ENCODE data around the gene EGLN3.

The EGLN3 gene

DNA sequence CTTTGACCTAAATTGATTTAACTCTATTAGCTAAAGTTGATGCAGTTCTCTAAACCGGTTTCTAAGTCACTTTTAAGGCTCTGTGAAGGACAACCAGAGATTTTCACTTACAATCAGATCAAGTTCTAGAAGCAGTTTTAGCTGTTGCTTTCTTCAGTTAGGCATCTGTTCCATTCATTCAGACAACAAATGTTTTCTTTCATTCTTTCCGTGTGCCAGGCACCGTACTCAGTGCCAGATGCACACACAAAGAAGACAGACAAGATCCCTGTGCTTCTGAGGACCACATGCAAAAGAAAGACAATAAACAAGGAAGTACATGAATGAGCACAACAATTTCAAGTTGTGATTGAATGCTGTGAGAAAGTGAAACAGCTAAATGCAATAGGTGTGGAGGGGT, 11.1 kb upstream of the EGLN3 start:
- no peak for DNase-seq

DNA sequence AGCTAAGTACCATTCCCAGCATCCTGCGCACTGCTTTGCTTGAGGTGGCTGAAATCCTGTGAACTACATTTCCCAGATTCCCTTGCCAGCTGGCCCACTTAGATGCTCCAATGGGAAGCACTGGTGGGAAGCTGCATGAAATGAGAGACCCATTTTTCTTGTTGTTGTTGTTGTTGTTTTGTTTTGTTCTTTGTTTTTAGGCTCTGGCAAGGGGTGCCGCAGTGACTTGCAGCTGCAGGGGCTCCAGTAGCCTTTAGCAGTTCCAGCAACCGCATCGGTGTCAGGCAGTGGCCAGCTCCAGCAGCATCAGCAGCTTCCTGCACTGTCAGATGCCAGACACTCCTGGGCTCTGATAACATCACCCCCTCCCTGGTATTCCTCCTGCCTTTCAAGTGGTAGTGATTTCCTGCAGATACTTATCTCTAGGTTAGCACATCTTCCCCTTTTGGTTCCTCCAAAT, 8.8 kb upstream of the EGLN3 start:
- DNase-seq = no peak

DNA sequence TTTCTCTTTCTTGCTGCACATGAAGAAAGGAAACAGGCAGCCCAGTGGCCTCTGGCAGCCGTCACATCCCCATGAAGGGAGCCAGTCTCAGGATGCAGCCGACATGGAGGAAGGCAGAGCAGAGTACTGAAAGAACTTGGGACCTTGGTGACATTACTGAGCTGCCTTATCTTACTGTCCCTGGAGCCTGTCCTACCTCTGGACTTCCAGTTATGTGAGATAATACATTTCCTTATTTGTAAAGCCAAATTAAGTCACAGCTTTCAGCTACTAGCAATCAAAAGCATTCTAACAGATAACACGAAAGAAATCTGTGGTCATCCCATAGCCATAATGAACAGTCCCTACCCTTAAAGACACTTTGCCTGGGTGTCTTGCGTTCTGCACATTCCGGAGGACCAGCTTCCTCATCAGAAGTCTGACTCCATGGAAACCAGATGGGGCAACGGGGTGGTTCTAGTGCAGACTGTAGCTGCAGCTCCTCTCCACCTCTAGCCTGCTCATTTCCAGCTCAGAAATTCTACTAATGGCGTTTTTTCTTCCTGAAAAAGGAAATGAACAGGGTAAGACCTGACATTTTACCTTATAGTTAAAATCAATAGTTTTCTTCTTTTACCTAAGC, 7.8 kb upstream of the EGLN3 start:
- no peak for DNase-seq

DNA sequence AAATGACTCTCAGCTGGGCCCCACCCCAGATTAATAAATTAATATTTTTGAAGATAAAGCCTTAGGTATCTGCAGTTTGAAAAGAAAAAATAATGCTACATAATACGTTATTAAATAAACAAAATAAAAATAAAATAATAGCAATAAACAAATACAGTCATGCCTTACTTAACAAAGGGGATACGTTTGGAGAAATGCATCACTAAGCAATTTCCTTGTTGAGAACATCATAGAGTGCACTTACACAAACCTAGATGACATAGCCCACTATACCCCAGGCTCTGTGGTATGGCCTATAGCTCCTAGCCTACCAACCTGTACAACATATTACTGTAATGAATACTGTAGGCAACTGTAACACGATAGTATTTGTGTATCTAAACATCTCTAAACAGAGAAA, 7.1 kb upstream of the EGLN3 start:
- no peak for DNase-seq

DNA sequence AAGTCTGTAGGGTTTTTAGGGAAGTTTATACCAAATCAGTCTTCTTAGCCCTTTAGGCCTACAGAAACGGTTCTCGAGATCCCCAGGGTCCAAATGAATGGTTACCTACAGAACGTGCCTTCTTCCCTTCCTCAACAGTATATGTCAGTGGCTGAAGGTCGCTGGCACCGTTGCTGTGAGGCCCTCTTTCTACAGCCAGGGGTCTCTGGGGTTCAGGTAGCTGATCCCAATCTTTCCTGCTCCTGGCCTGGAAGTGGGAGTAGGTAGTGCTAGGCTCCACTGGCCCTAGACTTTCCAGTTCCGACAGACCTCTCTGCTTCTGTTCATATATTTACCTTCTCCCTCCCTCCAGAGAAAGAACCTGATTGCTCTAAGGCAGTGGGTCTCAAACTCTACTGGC, 6.4 kb upstream of the EGLN3 start:
- DNase-seq = no peak

DNA sequence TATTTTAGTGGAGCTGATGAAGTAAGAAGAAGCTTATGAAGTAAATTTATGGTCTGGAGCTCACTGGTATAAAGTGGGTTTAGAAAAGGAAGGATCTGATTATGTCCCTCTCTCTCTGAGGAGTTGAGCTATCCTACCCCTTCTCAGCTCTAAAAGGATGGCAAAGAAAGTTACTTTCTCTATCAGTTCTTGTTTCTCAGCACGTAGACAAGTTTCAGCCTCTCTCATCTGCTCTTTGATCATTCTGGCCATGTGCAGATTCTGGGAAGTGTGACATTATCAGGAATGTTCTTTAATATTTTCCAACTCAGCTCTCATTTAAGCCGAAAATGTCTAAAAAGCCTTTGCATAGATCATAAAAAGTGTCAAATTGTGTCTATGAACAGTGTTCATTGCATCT, 5.8 kb upstream of the EGLN3 start:
- DNase-seq = no peak

DNA sequence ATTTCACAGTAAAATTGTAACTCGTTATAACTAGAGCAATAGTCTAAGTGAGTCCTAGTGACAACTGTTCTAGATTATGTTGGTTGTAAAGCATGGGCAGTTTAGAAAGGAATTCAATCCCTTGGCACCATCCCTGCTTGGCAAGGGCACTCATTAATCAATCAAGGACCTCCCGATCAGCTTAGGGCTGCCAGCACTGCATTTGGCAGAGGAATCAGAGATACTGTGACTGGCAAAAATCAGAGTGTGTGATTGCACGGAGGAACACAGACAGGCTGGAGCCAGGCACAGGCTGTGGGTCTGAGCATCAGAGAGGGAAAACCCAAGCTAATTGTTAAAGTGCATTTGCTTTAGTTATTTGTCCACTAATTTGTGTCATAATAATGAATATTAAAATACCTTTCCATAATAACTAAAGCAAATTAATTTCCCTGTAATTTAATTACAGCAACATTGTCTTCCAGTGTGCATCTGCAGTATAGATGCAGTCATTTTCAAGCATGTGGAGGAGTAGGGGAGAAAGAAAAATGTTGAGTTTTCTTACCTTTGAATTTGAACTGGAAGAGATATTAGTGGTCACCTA, 3.2 kb upstream of the EGLN3 start:
- no peak for DNase-seq

DNA sequence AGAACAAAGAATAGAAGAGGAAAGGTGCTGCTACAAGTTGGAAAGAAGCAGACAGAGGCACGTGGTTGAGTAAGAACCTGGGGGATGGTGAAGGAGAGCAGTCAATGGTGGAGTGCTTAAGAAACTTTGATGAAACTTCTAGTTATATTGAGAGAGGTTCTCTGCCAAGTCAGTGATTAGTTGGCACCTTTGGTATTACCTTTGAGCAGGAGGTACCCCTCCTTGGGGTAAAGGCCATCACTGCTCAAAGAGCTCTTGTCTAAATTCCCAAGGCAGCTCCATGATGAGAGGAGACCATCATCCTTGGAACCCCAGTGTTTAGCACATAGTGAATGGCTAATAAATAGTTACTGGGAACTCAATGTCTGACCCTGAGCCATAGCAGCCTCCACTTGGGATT, 1.7 kb upstream of the EGLN3 start:
- no peak for DNase-seq

DNA sequence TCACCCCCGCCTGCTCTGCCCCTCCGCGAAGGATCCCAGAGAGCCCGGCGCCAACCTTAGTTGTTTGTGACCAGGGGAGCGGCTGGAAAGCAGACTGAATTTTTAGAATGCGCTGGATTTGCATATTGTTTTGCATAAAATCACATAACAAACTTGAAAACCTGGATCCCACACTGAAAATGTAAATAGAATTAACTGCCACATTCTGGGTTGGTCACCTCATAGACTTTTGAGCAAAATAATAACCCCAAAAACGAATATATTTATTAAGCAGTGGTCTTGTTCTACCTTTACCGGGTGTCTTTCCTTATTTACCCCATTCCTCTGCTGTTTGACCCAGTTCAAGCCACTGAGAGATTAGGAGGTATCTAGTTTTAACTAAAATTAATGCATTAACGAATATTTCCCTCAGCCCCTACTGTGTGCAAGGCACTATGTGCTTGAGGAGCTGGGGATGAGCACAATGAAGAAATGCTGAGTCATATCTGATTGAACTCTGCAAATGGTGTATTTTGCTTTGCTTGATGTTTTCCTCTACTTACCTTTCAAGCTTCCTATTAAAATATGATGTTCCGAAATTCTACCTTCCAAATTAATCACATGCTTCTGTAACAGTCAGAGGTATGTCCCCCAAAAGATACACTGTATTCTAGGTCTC, 438 bp upstream of the EGLN3 start:
- DNase-seq = no peak

DNA sequence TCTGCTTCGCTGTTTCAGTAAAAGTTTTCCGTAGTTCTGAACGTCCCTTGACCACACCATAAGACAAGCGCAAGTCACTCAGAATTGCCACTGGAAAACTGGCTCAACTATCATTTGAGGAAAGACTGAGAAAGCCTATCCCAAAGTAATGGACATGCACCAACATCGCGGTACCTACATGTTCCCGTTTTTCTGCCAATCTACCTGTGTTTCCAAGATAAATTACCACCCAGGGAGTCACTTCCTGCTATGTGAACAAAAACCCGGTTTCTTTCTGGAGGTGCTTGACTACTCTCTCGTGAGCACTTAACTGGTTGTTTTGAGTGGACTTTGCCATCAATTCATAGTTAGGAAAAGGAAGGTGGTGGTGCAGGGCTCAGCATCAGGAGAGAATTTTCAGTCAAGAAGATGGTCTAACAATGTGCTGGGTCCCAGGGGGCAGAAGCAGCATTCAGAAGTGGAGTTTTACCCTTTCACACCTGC, 1.4 kb downstream of the EGLN3 start:
- no peak for DNase-seq

DNA sequence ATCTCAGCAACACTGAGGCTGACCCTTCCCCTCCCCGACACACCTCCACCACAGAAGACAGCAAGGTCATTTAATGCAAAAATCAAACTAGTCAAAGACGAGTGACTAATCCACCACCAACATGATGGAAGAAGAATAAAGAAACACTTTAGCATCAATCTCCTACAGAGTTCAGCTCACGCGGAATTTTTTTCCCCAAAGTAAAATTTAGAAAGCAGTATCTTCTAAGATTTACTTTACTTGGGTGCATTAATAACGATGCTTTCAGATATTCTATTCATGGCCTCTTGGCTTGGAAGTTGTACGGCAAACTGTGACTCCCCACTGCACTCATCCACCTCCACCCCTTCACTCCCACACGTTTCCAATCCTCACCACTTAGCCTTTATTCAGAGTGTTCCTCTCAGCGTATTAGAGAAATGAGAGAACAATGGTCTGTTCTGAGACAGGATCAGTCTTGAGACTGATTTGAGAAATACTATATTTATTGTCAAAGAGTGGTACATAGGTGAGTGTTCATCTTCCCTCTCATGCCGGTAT, 1.9 kb downstream of the EGLN3 start:
- DNase-seq = no peak

DNA sequence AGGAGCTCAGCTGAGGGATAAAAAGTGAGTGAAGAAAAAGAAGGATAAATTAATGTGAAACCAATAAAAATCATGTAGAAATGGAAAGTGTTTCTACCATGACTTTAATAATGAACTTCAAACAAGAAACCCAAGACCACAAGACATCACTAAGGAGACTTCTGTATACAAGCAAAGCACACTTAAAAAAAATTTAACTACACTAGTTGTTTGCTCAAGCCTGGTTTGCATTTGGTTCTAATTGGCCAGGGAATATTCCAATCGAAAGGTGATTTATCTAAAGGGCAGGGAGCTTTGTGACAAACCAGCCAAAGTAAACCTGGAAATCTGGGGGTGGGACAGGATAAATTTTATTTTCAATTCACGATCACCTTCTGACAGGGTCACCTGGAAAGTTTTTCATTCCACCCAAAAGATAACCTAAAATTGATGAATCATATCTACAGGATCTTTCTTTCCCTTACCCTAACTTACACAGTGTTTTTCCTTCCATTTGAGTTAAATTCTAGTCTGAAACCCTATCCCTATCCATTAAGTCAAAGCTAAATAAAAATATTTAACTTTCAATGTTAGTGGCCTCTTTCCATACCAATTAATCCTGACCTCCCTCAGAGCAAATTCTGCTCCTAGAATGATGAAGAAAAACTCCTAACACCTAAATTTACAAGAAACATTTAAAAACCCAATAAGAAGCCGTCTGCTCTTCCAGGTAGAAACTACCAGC, 2.6 kb downstream of the EGLN3 start:
- no peak for DNase-seq

DNA sequence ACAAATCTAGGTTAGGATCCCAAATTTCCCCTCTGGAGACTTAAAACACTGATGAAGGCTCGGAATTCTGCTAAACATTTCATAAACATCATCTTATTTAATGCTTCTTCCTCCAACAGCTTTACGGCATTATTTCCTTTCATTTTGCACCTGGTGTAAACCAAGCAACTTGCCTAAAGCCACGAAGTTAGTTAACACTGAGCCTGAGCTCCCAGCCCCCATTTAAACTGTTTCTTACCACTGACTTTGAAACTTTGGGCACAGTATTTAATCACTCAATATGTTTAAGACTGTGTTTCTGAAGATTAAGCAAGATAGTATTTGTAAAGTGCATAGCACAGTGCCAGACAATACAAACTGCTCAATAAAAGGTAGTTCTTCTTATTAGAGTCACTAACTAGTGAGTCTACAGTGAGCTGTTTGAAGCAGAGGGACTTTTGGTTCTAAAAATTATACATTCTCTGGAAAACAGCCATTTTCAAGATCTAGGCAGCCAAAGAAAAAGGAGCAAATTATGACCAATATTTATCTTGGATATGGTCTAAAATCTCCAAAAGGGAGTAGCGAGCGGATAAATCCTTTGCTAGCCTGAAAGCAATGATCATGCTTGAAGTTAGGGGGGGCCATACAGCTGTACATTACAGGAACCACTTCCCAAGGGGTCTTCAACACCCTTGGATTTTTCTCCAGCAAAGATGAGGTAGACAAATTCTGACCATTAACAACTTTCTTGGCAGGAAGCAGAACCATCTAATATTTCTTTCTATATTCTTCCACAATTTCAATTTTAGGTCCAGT, 4.0 kb downstream of the EGLN3 start:
- DNase-seq = no peak

DNA sequence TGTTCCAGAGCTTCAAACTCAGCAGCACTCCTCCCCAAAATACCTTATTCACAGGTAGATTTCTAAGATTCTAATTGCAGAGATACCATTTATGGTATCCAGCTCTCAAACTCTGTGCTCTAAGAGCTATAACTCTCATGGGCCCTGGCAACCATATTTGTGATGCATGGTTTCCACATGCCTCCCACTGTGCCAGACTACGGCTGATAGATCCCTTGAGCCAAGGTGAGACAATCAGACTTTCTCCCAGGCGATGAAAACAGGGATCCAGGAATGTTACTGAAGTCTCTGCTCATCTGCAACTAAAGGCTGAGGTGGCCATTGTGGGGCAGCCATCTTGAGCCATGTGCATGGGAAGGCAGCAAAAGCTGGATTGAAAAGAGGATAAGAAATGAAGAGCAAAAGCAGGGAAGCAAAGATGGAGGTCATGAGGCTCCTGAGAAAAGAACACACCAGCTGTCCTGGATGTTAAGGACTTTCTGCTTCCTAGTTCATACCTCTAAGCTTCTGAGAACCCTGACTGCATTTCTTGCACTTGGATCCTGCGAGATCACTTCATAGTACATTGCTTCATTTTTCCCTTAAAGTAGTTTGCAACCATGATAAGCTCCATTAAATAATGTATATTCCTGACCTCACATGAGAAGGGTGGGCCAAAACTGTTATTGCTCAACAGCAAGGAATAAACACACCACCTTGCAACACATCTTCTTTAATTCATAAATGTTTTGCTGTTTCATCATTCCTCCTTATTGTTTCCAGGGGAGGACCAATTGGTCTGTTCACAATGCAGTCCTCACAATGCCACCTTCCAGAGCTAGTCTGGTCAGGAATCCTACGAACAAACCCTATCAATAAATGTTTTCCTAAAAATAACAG, 5.4 kb downstream of the EGLN3 start:
- DNase-seq = no peak

DNA sequence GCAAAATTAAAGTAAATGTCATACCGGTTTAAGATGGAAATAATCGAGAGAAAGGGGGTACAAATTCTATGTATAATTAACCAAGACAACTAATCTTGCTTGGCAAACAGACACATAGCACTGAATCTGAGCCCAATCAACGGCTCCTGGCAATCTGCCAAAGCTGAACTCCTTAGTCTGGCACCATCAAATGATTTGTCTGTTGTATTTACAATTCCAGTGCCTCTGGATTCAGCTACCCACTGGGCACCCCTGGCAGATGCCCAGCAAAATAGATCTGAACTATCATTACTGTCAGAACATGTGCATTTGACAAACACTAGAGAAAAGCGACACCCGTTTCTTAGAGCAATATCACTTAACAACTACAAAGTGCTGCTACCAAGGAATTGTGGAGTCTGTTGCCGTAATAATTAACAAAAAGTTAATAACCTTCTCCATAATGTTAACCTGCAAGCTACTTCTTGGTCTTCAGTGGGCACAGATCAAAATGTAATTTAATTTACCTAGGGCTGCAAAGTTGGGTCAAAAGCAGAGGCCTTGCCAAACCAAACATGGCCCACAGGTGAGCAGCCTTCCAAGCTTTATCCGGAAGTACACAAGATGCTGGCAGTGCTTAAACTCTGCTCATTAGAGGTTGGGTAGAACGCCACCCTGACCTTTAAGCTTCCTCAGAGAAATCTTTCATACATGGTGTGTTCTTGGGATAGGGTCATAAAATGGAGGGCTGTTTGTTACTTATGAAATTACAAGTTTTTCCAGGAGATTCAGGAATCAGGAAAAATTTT, 7.6 kb downstream of the EGLN3 start:
- no peak for DNase-seq

DNA sequence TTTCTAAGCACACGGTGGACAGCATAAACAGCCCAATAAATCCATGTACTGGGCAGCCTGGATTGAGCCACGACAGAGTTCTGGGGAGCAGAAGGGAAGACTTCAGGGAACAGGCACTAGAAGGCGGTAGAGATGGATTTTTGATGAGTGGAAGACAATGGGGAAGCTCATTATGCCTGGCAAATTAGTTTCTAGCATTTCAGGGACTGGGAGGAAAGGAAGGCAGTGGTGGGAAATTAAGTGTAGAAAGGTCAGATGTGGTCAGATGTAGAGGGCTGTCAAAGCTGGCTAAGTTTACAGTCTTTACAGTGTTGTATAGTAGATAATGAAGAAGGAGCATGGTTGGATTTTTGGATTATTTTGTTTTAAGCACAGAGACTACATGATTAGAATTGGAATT, 9.2 kb downstream of the EGLN3 start:
- DNase-seq = no peak

DNA sequence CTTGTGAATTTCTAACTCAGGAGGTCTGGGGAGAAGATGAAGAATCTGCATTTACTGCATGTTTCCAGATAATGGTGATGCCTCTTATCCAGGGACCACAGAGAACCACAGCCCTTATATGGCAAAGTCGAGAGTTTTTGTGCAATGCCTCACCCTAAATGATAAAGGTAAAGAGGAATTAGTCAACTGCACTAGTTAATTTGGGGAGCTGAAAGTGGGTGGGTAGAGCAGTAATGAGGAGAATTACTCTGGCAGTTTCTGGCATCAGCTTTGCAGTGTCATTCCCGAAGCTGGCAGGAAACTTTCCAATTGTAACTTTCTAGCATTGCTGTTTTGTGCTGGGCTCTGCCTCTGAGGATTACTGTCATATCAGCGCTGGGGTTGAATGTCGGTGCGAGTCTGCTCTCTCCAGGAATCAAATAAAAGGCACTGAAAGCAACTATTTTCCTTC, 10.3 kb downstream of the EGLN3 start:
- DNase-seq = no peak

DNA sequence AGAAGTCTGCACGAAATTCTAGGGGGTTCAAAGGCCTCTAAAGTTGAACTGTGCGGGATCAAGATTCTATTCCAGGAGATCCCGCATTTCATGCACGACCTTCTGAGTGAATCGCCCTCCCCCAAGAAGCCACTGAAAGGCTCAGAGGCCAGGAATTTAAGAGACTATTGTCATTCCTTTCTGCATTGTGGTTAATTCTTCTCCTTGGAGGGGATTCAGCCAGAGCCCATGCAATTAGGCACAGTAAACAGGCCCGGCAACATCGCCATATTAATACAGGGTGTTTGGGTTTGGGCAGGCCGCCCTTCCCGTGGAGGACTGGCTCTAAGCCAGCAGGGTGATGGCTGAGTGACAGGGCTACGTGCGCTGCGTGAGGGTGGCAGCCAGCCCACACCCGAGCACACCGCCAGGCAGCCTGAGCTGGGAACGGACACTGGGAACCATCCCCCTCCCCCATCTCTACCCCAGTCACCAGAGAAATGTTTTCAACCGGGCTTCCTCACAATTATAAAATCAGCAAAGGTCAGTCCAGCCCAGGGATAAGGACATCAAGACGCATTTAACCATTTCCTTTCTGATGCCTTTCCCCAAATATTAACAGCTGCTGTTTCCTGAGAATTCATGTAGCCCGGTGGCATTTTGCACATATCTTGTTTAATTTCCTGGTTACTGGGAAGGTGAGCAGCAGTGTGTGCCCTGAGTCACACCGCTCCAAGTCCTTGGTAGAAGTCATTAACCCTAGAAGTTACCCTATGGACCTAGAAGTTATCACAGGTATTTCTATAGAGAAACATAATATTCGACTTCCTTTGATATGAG, 12.5 kb downstream of the EGLN3 start:
- DNase-seq = no peak

DNA sequence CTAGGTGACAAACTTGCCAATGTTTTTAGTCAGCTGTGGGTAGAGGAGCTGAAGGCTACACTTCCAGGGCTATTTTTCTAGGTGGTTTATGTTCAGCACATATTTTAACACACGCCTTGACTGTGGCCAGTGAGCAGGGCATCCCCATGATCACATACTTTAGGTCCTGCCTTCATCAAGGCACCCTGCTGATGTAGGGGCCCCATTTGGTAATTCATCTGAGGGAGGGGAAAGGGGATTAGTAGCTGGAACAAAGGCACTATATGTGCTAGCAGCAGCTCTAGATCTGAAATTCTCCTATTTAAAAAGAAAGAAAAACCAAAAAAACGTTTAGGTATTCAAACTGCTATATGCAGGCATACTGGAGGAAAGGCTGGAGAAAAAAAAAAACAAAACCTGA, 14.5 kb downstream of the EGLN3 start:
- no peak for DNase-seq

DNA sequence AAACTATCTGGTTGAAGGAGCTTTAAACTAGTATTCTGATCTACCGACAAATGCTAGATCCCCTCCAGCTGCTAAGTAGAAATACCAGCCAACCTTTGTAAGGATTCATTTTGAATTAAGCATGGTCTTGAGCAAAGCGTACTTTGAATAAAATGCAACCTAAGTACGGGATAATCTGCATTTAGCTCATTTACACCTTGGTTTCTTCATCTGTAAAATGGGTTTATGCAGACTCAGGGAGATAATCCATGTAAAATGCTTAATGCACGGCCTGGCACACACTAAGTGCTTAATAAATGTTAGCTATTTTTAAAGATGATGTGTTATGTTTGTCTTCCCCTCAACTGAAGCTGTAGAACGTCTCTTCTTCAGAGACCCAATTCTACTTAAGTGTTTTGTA, 15.9 kb downstream of the EGLN3 start:
- DNase-seq = no peak
